ENCODE measurements around the gene CSRP1.
"Not testable (repeated sequence)": the region's sequence is repeated elsewhere in the genome, so short reads cannot be mapped to it uniquely, and the experiment has no call there.

CSRP1 gene

GRCh38 chr1:201476670-201477344, 30.1 kb downstream of the CSRP1 start:
- peak; percentile 30 for DNase-seq (ENCODE audit: low spot score)

GRCh38 chr1:201475915-201476669, 30.8 kb downstream of the CSRP1 start:
- no peak for DNase-seq (ENCODE audit: low spot score)

GRCh38 chr1:201475130-201475529, 31.8 kb downstream of the CSRP1 start:
- DNase-seq (ENCODE audit: low spot score): no peak

- DNase-seq (ENCODE audit: low spot score): no peak
Observed at GRCh38 chr1:201473296-201473695, 33.6 kb downstream of the CSRP1 start.

- not testable (repeated sequence) for DNase-seq (ENCODE audit: low spot score)
Observed at GRCh38 chr1:201472321-201472720, 34.6 kb downstream of the CSRP1 start.

- DNase-seq (ENCODE audit: low spot score): peak; percentile 81
Observed at GRCh38 chr1:201471772-201472171, 35.2 kb downstream of the CSRP1 start.

- DNase-seq (ENCODE audit: low spot score): no peak
Observed at GRCh38 chr1:201470581-201470980, 36.3 kb downstream of the CSRP1 start.

GRCh38 chr1:201469645-201470074, 37.3 kb downstream of the CSRP1 start:
- no peak for DNase-seq (ENCODE audit: low spot score)

GRCh38 chr1:201468844-201469644, 37.9 kb downstream of the CSRP1 start, which contains the start of gene PHLDA3:
Gene PHLDA3, minus strand, starts transcription at chr1:201469188. Its CDS starts 402 bp downstream, at chr1:201468786.
- DNase-seq (ENCODE audit: low spot score): peak; percentile 96

- DNase-seq (ENCODE audit: low spot score): peak; percentile 44
Observed at GRCh38 chr1:201468501-201468843, 38.5 kb downstream of the CSRP1 start.

- peak; percentile 52 for DNase-seq (ENCODE audit: low spot score)
Observed at GRCh38 chr1:201466492-201466891, 40.4 kb downstream of the CSRP1 start.

- DNase-seq (ENCODE audit: low spot score): no peak
Observed at GRCh38 chr1:201465698-201466290, 41.1 kb downstream of the CSRP1 start.

GRCh38 chr1:201463071-201463552, 43.8 kb downstream of the CSRP1 start:
- DNase-seq (ENCODE audit: low spot score): no peak

- DNase-seq (ENCODE audit: low spot score): peak; percentile 95
Observed at GRCh38 chr1:201461645-201462441, 45.1 kb downstream of the CSRP1 start.

- DNase-seq (ENCODE audit: low spot score): peak; percentile 83
Observed at GRCh38 chr1:201460814-201461644, 45.9 kb downstream of the CSRP1 start.

GRCh38 chr1:201459775-201460174, 47.1 kb downstream of the CSRP1 start:
- no peak for DNase-seq (ENCODE audit: low spot score)

GRCh38 chr1:201459052-201459451, 47.9 kb downstream of the CSRP1 start:
- DNase-seq (ENCODE audit: low spot score): no peak

GRCh38 chr1:201457508-201457960, 49.4 kb downstream of the CSRP1 start:
- no peak for DNase-seq (ENCODE audit: low spot score)

- peak; percentile 85 for DNase-seq (ENCODE audit: low spot score)
Observed at GRCh38 chr1:201456499-201457309, 50.2 kb downstream of the CSRP1 start.

Data from GM03348 (cell line).